Stimulated activated naive CD8-positive, alpha-beta T cell treated with anti-CD3 and anti-CD28 coated beads, Interleukin-15, Interleukin-2, amounts not matched to agents 100 U/mL and 50 U/mL, for 24 hours (primary cell): ENCODE results near the gene POLR1G.
A peak's percentile ranks its signal among the peaks of the same experiment; 100 is the strongest.

Experiments used
- ATAC-seq: fragments of 150-1000 bp; cut with Tn5 transposase; one replicate; pipeline ENCODE4 v1.10.0; 2021
- DNase-seq: peaks from one replicate; pipeline ENCODE4 v3.0.0; 2021

The POLR1G gene

DNA sequence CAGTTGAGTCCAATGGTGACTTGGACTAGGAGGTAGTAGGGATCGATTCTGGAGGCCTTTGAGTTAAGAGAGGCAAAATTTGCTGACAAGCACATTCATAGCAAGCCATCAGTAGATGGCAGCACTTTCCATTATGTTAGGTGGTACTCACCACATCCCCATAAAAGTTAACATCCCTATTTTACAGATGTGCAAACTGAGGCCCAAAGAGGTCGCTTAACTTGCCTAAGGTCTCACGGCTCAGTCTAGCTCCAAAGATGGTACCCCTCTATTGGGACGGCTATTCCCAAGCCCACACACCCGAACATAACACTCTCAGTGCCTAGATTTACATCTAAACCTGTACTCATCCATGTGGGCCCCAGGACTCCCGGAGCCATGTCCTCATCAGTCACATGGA lies 39.9 kb downstream of the POLR1G start:
- DNase-seq, result no peak

DNA sequence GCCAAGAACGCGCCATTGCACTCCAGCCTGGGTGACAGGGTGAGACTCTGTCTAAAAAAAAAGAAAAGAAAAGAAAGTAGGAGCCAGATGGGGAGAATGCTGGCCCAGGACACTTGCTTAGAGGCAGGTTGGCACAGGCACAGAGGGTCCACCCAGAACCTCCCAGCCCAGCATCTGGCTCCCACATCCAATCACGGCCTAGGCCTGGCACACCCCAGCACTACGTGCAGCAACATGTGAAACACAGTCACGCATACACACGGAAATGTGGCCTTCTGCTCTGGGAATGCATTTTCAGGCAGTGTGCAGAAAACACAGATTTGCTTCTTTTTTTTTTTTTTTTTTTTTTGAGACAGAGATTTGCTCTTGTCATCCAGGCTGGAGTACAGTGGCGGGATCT lies 40.5 kb downstream of the POLR1G start:
- DNase-seq, result no peak
- no peak for ATAC-seq

More for the DNA sequence above, 39.9 kb downstream of the POLR1G start:
- no peak for ATAC-seq

DNA sequence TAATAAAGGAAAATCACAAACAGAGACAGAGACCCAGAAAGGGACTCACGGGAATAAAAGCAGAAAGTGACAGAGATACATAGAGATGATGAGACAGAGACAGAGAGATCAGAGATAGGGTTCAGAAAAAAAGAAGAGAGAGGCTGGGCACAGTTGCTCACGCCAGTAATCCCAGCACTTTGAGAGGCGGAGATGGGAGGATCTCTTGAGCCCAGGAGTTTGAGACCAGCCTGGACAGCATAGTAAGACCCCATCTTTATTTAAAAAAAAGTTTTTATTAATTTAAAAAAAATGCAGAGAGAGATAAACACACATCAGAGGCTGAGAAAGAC lies 41.9 kb downstream of the POLR1G start:
- DNase-seq, result no peak
- ATAC-seq, result no peak

DNA sequence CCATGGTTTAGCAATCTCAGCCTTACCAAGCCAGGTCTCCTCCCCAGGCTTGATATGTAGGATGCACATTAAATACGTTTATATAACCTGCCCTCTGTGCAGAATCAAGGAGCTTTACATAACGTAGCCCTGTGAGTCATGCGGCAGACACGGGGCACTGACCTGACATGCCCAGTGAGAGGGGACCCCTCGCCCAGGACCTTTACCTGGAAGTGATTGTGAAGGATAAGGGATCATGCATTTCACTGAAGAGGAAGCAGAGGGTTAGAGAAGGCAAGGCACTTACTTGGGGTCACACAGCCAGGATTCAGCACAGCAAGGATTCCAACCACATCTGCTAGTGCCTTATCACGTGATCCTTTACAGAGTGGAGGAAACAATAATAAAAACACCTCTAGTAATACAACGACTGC lies 42.4 kb downstream of the POLR1G start:
- ATAC-seq, result no peak
- no peak for DNase-seq

DNA sequence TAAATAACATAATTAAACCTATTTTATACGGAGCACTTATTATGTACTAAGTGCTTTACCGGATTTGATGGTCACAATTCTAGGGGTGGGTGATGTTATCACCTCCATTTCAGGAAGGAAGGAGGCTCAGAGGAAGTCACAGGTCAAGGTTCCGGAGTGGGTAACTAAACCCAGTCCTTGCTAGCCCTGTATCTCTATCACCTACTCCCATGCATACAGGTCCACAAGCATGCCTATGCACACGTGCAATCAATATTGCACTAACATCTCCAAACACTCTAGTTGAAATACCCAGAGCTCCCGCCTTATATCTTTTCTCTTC lies 43.5 kb downstream of the POLR1G start:
- DNase-seq (no peak), ATAC-seq (peak; percentile 12)

DNA sequence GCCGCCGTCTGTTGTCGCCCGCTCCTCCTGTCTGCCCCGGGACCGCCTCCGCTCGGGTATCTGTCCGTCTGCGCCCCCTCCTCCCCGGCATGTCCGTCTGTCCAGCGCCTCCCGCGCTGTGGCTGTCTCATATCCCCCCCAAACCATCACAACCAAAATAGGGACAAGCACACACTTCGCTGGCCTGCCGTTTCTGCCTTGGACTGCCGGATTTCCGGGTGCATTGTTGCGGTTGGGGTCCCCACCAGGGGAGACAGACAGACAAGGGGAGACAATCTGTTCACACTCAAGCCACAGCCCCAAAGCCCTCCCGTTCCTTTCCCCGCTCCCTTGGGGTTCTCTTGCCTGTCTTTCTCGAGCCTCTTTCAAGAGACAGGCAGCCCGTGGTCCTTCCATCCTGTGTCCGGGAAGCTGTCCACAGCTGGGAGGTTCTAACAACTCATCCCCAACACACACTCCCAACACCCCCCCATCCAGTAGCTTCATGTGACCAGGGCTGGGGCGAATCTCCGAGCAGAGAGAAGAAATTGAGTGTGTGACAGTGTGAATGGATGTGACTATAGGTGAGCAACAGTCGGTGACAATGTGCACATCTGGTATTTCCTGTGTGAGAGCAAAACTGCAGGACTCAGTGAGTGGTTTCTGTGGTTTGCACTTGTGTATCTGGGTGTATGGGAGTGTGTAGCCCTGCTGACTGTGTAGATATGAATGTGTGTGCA lies 44.8 kb downstream of the POLR1G start:
- peak; percentile 24 for ATAC-seq
- peak; percentile 52 for DNase-seq

DNA sequence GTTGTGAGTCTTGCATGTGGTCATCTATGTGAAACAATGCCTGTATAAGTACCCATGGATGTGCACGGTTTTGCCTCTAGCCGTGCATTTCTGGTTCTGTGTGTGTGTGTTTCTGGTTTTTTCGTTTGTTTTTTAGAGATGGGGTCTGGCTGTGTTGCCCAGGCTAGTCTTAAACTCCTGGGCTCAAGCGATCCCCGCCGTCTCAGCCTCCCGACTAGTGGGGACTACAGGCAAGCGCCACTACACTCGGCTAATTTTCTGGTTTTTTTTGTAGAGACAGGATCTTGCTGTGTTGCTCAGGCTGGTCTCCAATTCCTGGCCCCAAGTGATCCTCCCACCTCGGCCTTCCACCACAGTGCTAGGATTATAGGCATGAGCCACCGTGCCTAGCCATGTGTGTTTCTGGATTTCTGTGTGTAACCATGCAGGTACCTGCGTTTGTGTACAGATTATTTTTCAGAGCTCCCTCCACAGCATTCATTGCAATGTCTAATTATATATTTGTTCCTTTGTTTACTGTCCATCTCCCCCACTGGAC lies 45.5 kb downstream of the POLR1G start:
- ATAC-seq, result no peak
- no peak for DNase-seq

DNA sequence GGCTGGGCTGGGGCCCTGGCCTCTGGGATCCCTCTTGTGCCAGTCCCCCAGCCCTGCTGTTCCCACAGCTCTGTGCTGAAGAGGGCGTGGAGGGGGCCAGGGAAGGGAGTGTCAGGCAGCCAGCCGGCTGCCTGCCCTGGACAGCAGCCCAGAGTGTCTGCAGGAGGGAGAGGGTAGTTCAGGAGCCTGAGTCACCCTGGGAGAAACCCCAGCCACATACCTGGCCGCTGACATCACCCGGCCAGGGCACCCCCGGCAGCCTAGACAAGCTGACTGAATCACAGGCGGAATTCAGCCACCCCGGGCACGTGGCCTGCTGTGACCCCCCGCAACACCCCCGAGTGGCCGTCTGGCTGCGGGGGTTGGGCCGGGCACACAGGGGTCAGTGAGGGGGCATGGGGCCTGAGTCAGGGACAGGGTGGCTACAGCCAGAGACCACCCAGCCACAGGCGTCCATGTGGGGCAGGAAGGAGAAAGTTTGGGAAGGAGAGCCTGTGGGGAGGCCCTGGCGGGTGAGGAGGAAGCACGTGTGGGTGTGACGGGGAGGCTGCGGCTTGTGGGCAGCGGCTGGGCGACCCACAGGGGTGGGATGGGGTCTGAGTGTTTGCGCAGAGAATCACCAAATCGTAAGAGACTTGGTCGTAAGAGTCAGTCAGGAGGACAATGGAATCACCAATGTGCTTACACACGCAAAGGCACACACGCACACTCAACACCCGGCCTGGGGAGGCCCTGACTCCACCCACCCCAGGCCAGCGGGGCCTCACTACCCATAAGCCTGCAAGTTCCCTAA lies 49.5 kb downstream of the POLR1G start:
- peak; percentile 82 for DNase-seq
- ATAC-seq, result peak; percentile 89

DNA sequence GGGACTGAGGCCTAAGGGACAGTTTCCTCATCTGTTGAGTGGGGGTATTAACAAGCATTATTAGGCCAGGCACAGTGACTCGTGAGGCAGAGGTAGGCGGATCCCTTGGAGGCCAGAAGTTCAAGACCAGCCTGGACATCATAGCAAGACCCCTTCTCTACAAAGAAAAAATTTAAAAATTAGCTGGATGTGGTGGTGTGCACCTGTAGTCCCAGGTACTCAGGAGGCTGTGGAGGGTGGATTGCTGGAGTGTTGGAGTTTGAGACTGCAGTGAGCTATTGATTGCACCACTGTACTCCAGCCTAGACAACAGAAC lies 50.0 kb downstream of the POLR1G start:
- no peak for DNase-seq

DNA sequence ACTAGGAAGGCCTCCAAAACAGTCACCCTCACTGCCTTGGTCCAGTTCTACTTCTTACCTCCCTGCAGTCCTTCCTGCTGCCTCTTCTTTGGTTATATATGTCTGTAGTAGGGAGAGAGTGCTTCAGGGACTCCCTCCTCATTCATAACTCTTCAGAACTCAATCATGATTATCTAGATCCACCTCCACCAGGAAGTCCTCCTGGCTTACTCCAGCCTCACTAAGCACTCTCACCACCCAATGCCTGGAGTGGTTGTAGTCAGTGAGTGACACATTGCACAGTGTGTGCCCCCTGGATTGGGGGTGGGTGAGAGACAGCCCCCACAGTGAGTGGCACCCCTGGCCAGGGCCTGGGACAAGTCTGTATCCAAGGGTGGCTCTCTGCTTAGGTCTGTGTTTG lies 51.3 kb downstream of the POLR1G start:
- DNase-seq, result no peak
- no peak for ATAC-seq

More for the DNA sequence above, 50.0 kb downstream of the POLR1G start:
- ATAC-seq, result no peak
